Lung (tissue), 12 donors: ENCODE results near the gene MRPS27. TPM values are rescaled to one million over a fixed set of nuclear protein-coding genes. Genes with fewer than 3 reads are reported as not detected.
A peak's percentile ranks its signal among the peaks of the same experiment; 100 is the strongest.

Source experiments
- ATAC-seq: fragments of 200-7000 bp; cut with Tn5 transposase; one replicate; pipeline ENCODE4 v1.9.1; 2020; ENCODE audit warnings: moderate number of reproducible peaks; ENCODE audit not compliant: insufficient read depth, low FRiP score
- DNase-seq, 3 donors: peaks; one replicate each; pipeline ENCODE4 v3.0.0-alpha.2; 2013 to 2017
- H3K27ac ChIP-seq, 2 donors: one replicate each; pipeline ENCODE4 v1.5.1; 2013; ENCODE audit warnings: mild to moderate bottlenecking in 2 of 2, moderate library complexity in 2 of 2, control low read depth in 1 of 2, inconsistent platforms in 1 of 2, low read depth in 1 of 2, low read length in 1 of 2
- H3K27me3 ChIP-seq, 3 donors: one replicate each; pipeline ENCODE4 v1.5.1; 2013; ENCODE audit warnings: low read length in 2 of 3; ENCODE audit not compliant: control insufficient read depth in 3 of 3, insufficient read depth in 3 of 3
- H3K36me3 ChIP-seq, 4 donors: one replicate each; pipeline ENCODE4 v1.5.1; 2013; ENCODE audit warnings: low read length in 4 of 4, mild to moderate bottlenecking in 1 of 4, moderate library complexity in 1 of 4; ENCODE audit not compliant: control insufficient read depth in 4 of 4, insufficient read depth in 4 of 4
- H3K4me1 ChIP-seq, 5 donors: one replicate each; pipeline ENCODE4 v1.5.1; 2013; ENCODE audit warnings: low read length in 5 of 5, mild to moderate bottlenecking in 2 of 5, moderate library complexity in 1 of 5; ENCODE audit not compliant: control insufficient read depth in 5 of 5, insufficient read depth in 5 of 5
- H3K4me3 ChIP-seq: one replicate; pipeline ENCODE4 v1.5.1; 2013; ENCODE audit warnings: mild to moderate bottlenecking, control low read depth, moderate library complexity
- H3K9ac ChIP-seq, 2 donors: one replicate each; pipeline ENCODE4 v1.5.1; 2013; ENCODE audit warnings: low read length in 2 of 2, control low read depth in 1 of 2; ENCODE audit not compliant: insufficient read depth in 1 of 2
- H3K9me3 ChIP-seq, 4 donors: one replicate each; pipeline ENCODE4 v1.5.1; 2013; ENCODE audit warnings: low read length in 3 of 4, mild to moderate bottlenecking in 1 of 4, moderate library complexity in 1 of 4; ENCODE audit not compliant: control insufficient read depth in 4 of 4, insufficient read depth in 3 of 4
- CTCF ChIP-seq: IDR thresholded peaks from 2 replicates; pipeline ENCODE4 v1.5.1; 2012; ENCODE audit warnings: mild to moderate bottlenecking; ENCODE audit errors: control extremely low read depth, extremely low read depth
- WGBS, 2 donors: extraction: QIAGEN DNeasy Blood & Tissue Kit; methylation state at CpG; one replicate each; pipeline ENCODE4 v1.1.7; 2013; 5-methylcytosine and 5-hydroxymethylcytosine counted together
- polyA plus RNA-seq, 2 donors: library from polyadenylated mRNA; stranded (reverse); fragments of 200-250 nt; gene quantifications; one replicate each; pipeline ENCODE4 v1.2.1, GENCODE V29; 2013
- total RNA-seq, 2 donors: library from RNA; depleted of rRNA in 1 of 2; stranded (reverse); fragments of >200 nt in 1 of 2; gene quantifications; one replicate each; pipeline ENCODE4 v1.2.1, GENCODE V29; 2014 to 2021
- donor health status: control.
- donor health status: control.
- donor health status: Bipolar disorder and iron deficiency.
- donor health status: healthy.
- donor health status: DM: yes; HTN: yes; CAD: no.

Gene MRPS27
- total and polyA plus RNA-seq, 4 donors = 18.8 to 84.8 (median 32.7) TPM

GRCh38 chr5:72284559-72285423, 35.2 kb downstream of the MRPS27 start:
- Histone ChIP-seq H3K4me1 (peaks cover 0 to 20% (median 10%) of the 10 kb centered on the region in 5 donors), H3K36me3 (peaks cover 0 to 7% (median 0%) of the 10 kb centered on the region in 4 donors), H3K27ac (no peak overlapping the region), H3K4me3 (no peak overlapping the region), H3K9ac (no peak overlapping the region), H3K9me3 (no peaks in the 10 kb centered on the region), H3K27me3 (no peaks in the 10 kb centered on the region)
- no peak for TF ChIP-seq CTCF
- ATAC-seq (no peak), DNase-seq (no peak)
- WGBS, 2 donors = 68 to 83% methylated on average over 3 of the region's 3 CpGs

- 77 to 83% methylated on average over 2 of the region's 2 CpGs for WGBS, 2 donors
- peaks cover 0 to 20% (median 6%) of the 10 kb centered on the region in 5 donors for H3K4me1 ChIP-seq
- no peak overlapping the region for H3K4me3 ChIP-seq
- ATAC-seq = no peak
- no peak for DNase-seq
- H3K27ac ChIP-seq = no peak overlapping the region
- no peaks in the 10 kb centered on the region for H3K9me3 ChIP-seq
- no peak for TF ChIP-seq CTCF
- no peaks in the 10 kb centered on the region for H3K27me3 ChIP-seq
- peaks cover 0 to 4% (median 1%) of the 10 kb centered on the region in 4 donors for H3K36me3 ChIP-seq
- H3K9ac ChIP-seq = no peak overlapping the region
These were observed 36.7 kb downstream of the MRPS27 start for GRCh38 chr5:72283358-72283757.

GRCh38 chr5:72282878-72283277, 37.2 kb downstream of the MRPS27 start:
- DNase-seq = peak in 2 of 3 donors; percentile 33 to 52
- Histone ChIP-seq H3K27me3 (no peaks in the 10 kb centered on the region), H3K9ac (no peak overlapping the region), H3K27ac (peak overlapping the region in 1 of 2 donors; percentile 33), H3K4me3 (no peak overlapping the region), H3K4me1 (peaks cover 0 to 20% (median 6%) of the 10 kb centered on the region in 5 donors), H3K9me3 (no peaks in the 10 kb centered on the region), H3K36me3 (peaks cover 0 to 3% (median 1%) of the 10 kb centered on the region in 4 donors)
- no peak for TF ChIP-seq CTCF
- no peak for ATAC-seq
- WGBS, 2 donors = 73 to 81% methylated on average over 2 of the region's 2 CpGs
